Activated T-cell treated with anti-CD3 and anti-CD28 coated beads, Interleukin-2, amount 50 U/mL, for 24 hours (primary cell): ENCODE results near the gene TBCD.

Experiments
- DNase-seq: peaks from one replicate; pipeline ENCODE4 v3.0.0-alpha.2; 2020
- H3K27ac Mint-ChIP-seq: 2 replicates; pipeline ENCODE4 v1.8.0; 2020; ENCODE audit warnings: mild to moderate bottlenecking, mixed read lengths
- H3K27me3 Mint-ChIP-seq: 2 replicates; pipeline ENCODE4 v1.8.0; 2020; ENCODE audit warnings: mixed read lengths
- H3K36me3 Mint-ChIP-seq: 2 replicates; pipeline ENCODE4 v1.8.0; 2020; ENCODE audit warnings: low read depth, mixed read lengths
- H3K4me1 Mint-ChIP-seq: 2 replicates; pipeline ENCODE4 v1.8.0; 2020; ENCODE audit warnings: low read depth, mixed read lengths
- H3K4me3 Mint-ChIP-seq: 2 replicates; pipeline ENCODE4 v1.8.0; 2020; ENCODE audit warnings: mild to moderate bottlenecking, moderate library complexity, mixed read lengths
- H3K9me3 Mint-ChIP-seq: 2 replicates; pipeline ENCODE4 v1.8.0; 2020; ENCODE audit warnings: mixed read lengths

The TBCD gene

DNA sequence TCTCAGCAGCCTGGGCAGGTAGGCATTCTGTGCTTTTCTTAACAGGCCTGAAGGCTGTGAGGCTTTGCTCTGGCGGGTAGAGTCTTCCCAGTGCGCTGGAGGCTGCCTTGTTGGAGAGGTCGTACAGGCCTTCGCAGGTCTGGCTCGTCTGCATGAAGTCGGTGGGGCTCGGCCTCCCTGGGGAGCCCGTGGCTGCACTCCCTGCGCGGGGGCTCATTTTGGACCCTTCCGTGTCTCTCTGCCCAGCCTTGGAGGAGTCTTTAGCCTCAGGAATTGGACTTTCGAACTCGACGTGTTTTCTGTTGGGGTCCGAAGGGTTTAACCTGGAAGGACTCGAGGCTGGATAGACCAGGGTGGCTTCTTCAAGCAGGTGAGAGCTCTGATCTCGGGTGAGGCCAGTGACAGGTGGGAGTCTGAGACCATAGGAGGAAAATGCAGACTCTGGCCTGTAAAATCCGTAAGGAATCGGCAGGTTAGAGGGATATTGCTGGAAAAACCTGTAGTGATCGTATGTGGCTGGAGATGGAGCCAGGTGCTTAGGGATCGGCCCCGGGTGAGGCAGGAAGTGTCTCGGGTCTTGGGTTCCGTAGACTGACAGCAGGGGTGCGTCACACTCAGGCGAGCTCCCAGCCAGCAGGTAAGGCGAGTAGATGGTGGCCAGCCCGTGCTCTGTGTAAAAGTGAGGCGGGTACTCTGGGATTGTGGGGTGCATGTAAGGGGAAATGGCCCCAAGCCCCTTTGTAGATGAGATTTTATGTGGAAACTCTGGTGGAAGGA lies 79.4 kb downstream of the TBCD start:
- Mint-ChIP-seq H3K4me1 (no peaks in the 10 kb centered on the region), H3K27me3 (no peaks in the 10 kb centered on the region), H3K4me3 (no peak overlapping the region), H3K27ac (no peak overlapping the region), H3K36me3 (peaks cover 68% of the 10 kb centered on the region), H3K9me3 (peaks cover 10% of the 10 kb centered on the region)
- no peak for DNase-seq

DNA sequence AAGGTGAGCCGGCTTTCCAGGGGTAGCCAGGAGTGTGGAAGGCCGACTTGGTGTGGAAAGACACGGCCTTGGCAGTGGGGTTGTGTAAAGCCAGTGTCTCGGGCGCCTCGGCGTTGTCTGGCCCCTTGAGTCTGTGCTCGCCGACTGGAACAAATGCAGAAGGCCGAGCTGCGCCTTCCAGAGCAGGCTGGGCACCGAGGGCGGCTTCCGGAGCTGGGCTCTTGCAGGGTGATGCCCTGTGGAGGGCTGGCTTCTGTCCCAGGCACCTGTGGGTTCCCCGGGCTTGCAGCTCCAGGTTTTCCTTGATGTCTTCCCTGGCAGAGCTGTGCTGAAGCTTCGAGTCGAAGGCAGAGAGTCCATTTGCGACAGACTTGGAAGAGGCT lies 79.9 kb downstream of the TBCD start:
- no peak for DNase-seq
- Mint-ChIP-seq H3K27me3 (no peaks in the 10 kb centered on the region), H3K4me3 (no peak overlapping the region), H3K9me3 (peaks cover 10% of the 10 kb centered on the region), H3K27ac (no peak overlapping the region), H3K36me3 (peaks cover 70% of the 10 kb centered on the region), H3K4me1 (no peaks in the 10 kb centered on the region)

DNA sequence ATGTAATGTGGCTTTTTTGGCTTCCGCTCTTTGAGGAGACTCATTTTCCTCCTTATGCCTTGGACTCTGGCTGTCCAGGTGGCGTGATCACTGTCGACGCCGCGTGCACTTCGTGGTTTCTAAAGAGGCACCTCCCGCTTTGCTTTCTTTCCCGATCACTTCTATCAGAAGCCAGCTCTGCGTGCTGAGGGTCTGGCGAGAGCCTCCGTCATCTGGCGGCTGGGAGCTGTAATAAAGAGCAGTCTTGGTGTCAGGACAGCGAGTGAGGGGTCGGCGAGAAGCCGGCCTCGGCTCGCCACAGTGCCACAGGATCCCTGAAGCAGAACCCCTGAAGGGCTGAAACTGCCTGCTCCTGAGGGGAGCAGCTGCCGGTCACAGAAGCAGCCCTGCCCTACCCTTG lies 80.5 kb downstream of the TBCD start:
- H3K4me1 Mint-ChIP-seq, result no peaks in the 10 kb centered on the region
- DNase-seq, result no peak
- no peak overlapping the region for H3K27ac Mint-ChIP-seq
- no peaks in the 10 kb centered on the region for H3K27me3 Mint-ChIP-seq
- H3K9me3 Mint-ChIP-seq, result peaks cover 9% of the 10 kb centered on the region
- H3K36me3 Mint-ChIP-seq, result peaks cover 69% of the 10 kb centered on the region
- no peak overlapping the region for H3K4me3 Mint-ChIP-seq

DNA sequence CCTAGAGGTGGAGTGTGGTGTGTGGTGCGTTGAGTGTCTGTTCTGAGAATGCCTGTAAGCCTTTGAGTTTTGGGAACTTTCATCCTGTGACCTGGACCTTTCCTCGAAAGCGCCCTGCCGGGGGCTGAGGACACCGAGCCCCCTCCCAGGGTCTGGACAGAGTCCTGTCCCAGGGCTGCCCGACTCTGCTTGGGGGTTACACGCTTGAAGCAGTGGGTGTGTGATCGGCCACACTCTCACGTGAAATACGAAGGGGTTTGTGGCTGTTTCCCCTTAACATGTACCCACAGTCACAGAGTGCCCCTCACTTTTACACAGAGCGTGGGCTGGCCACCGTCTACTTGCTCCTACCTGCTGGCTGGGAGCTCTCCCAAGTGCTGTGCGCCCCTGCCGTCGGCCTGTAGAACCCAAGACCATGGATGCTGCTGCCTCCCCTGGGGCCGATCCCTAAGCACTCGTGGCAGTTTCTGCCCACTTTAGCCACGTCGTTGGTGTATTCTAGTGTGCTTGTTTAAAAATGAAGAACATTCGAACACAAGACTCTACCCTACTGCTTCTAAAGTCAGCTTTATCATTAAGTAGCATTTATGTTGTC lies 81.1 kb downstream of the TBCD start:
- H3K4me3 Mint-ChIP-seq, result no peak overlapping the region
- H3K4me1 Mint-ChIP-seq, result no peaks in the 10 kb centered on the region
- peaks cover 66% of the 10 kb centered on the region for H3K36me3 Mint-ChIP-seq

DNA sequence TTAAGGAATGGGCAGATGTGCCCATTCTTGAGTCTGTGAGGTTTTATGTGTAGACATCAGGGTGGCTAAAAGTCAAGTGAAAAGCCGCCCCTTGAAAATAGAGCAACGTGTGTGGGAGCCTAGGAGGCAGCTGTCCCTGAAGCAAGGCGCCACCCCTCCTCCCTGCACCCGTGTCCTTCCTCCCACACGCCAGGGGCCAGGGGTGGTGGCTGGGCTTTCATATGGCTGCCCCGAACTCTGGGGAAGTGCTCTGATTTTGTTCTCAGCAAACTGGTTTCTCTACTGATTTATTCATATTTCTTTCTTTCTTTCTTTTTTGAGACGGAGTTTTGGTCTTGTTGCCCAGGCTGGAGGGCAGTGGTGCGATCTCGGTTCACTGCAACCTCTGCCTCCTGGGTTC lies 83.3 kb downstream of the TBCD start:
- peaks cover 48% of the 10 kb centered on the region for H3K36me3 Mint-ChIP-seq
- no peaks in the 10 kb centered on the region for H3K9me3 Mint-ChIP-seq
- no peak for DNase-seq
- H3K4me1 Mint-ChIP-seq, result no peaks in the 10 kb centered on the region
- H3K4me3 Mint-ChIP-seq, result no peak overlapping the region
- H3K27ac Mint-ChIP-seq, result no peak overlapping the region
- no peaks in the 10 kb centered on the region for H3K27me3 Mint-ChIP-seq

More for the DNA sequence above, 81.1 kb downstream of the TBCD start:
- DNase-seq, result no peak
- Mint-ChIP-seq H3K27ac (no peak overlapping the region), H3K27me3 (no peaks in the 10 kb centered on the region), H3K9me3 (peaks cover 4% of the 10 kb centered on the region)

DNA sequence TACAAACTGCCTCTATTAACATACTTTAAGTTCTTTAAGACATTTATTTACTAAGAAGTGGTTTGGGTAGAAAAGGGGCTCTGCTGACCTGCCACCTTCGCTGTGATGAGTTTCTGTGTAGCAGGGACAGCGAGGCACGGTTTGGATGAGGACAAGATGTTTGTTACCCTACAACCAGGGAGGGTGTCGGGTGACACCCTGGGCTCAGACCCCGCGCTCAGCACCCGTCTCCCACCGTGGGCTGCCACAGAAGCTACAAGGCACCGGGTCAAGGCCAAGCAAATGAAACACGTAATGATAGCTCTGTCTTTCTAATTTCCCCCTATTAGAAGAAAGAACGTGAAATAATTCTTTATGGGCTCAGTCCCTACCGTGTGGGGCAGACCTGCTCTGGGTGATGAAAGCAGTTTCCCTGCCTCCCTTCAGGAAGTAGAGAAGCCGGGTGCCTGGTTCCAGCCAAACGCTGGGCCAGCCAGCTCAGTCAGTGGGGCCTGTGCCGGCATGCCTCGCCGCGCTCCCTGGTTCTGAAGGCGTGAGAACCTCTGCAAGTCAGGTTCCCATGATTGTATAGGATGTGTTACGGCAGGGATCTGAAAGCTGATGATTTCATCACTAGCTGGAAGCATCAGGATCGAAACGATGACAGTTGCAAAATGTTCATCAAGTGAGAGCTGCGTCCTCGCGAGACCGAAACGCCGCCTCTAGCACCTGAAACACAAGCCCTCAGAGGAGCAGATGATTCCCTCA lies 84.1 kb downstream of the TBCD start:
- H3K9me3 Mint-ChIP-seq, result no peaks in the 10 kb centered on the region
- no peak overlapping the region for H3K4me3 Mint-ChIP-seq
- no peaks in the 10 kb centered on the region for H3K4me1 Mint-ChIP-seq
- no peak overlapping the region for H3K27ac Mint-ChIP-seq
- peaks cover 46% of the 10 kb centered on the region for H3K36me3 Mint-ChIP-seq
- no peak for DNase-seq
- no peaks in the 10 kb centered on the region for H3K27me3 Mint-ChIP-seq

DNA sequence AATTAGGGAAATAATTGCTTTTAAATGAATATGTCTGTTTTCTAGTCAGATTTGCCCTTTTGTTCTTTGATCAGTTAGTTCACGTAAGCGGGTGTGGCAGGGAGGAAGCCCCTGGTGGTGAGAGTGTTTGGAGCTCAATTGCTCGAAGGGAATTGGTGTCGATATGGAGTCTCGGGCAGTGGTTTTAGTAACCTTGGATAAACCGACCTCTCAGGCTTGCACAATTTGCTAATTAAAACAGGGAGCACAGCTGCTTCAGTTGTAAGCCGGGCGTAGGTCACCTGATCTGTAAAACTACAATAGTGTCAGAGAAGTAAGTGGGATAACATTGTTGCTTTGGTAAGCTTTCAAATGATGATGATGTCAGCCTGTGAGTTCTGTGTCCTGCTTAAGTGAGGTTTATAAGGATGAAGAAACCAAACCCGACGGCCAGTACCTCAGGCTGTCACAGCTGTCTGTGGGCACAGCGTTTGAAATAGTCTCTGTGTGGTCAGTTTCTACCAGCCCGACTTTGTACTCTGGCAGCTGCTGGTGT lies 85.0 kb downstream of the TBCD start:
- H3K4me1 Mint-ChIP-seq, result no peaks in the 10 kb centered on the region
- no peaks in the 10 kb centered on the region for H3K9me3 Mint-ChIP-seq
- no peaks in the 10 kb centered on the region for H3K27me3 Mint-ChIP-seq
- DNase-seq, result no peak
- no peak overlapping the region for H3K4me3 Mint-ChIP-seq
- peaks cover 40% of the 10 kb centered on the region for H3K36me3 Mint-ChIP-seq
- peak overlapping the region; percentile 18 for H3K27ac Mint-ChIP-seq

DNA sequence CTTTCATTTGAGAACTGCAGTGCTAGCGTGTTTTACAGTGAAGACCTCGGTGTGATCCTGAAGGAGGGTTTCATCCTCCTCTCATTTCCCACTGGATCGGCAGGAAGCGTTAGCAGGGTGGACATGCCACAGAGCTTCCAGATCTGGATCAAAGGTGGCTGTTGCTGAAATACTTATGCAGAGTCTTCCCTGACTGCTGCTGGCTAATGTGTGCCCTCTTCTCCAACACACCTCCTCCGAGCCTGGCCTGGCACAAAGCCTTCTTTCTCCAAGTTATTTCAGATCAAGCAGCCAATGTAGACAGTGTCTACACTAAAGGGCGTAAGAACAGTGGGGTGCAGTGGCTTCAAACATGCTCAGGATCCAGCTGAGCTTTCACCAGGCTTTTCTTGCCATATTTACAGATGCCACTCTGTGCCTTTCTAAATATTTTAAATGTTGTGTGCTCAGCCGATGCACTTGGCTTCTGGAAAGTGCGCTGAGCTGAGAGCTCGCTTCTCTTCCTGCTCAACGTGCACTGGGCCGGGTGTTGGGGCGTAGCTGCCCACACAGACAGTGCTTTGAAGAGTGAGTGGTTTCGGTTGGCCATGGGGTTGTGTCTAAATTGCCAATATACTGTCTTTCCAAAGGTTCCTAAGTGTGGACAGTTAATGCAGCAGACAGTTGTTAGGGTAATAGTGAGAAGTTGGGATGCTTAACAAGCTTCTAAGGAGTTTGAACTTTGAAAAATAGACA lies 85.9 kb downstream of the TBCD start:
- peak overlapping the region; percentile 18 for H3K27ac Mint-ChIP-seq
- H3K9me3 Mint-ChIP-seq, result no peaks in the 10 kb centered on the region

DNA sequence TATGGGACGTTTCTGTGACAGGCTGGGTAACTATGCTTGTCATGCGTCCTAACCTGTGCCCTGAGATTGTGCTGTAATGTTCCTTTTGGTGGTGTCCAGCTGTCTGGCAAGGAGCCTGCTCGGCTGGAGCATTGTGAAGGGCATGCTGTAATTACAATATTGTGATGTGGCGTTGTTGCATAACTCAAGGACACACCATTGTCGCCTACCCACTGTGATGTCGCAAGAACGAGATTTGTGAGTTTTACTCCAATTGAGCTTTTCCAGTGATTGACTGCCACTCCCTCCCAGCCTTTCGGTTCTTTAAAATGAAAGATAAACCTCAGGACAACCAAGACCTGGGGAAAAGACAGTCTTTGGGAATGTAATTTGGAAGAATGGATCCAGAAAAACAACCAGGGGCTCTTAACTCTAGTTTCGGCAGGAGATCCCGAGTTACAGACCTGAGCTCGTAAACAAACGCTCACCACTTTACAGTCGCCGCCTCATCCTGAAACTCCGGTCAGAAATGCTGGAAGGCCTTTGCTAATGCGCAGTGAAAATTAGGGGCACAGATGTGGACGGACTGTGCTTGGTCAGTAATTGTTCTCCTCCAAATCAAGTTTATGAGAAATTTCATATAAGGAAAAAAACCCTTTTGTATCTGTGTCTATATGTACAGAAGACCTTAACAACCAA lies 86.7 kb downstream of the TBCD start:
- Mint-ChIP-seq H3K27ac (no peak overlapping the region), H3K9me3 (no peaks in the 10 kb centered on the region), H3K36me3 (peaks cover 24% of the 10 kb centered on the region)

More for the DNA sequence above, 85.9 kb downstream of the TBCD start:
- peaks cover 32% of the 10 kb centered on the region for H3K36me3 Mint-ChIP-seq
- no peak overlapping the region for H3K4me3 Mint-ChIP-seq
- DNase-seq, result no peak
- H3K4me1 Mint-ChIP-seq, result no peaks in the 10 kb centered on the region
- no peaks in the 10 kb centered on the region for H3K27me3 Mint-ChIP-seq

DNA sequence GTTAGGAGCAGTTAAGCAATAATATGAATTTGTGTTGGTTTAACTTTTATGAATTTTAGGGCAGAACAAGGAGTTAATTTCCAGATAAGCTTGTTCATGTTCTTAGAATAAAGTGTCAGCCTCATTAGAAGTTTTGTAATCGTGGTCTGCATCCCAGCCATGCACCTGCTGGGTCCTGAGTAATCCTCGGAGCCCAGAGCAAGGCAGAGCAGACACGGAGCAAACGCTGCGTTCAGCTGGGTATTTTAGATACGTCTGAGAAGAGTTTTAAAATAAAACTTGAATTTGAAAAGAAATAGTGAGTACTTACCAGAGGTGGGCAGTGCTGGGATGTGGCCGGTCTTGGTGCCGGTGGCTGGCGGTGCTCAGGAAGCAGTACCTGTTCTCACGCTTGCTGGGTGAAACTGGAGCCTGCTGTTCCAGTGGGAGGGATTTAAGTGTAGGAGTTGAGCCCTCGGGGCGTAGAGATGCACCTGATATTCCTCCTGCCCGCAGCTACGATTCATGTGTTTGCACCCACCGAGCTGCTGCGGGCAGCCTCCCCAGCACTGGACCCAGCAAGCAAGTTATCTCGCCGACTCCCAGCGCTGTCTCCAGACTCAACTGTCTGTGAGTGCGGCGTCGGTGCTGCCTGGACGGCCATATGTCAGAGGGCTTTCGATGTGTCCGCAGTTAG lies 87.9 kb downstream of the TBCD start, which contains the start of gene ZNF750:
TSS of gene ZNF750 (minus strand) at position 406 of the 676 bp plus-strand sequence. CDS start 7,568 bp downstream, outside the sequence.
- Mint-ChIP-seq H3K27ac (no peak within 1 kb of the TSS), H3K9me3 (no peaks in the 10 kb centered on the region), H3K36me3 (peaks cover 17% of the 10 kb centered on the region), H3K27me3 (no peaks in the 10 kb centered on the region), H3K4me1 (peaks cover 8% of the 10 kb centered on the region), H3K4me3 (no peak within 1 kb of the TSS)
- DNase-seq, result no peak

More for the DNA sequence above, 86.7 kb downstream of the TBCD start:
- Mint-ChIP-seq H3K4me3 (no peak overlapping the region), H3K4me1 (peaks cover under 1% of the 10 kb centered on the region), H3K27me3 (no peaks in the 10 kb centered on the region)
- DNase-seq, result no peak

DNA sequence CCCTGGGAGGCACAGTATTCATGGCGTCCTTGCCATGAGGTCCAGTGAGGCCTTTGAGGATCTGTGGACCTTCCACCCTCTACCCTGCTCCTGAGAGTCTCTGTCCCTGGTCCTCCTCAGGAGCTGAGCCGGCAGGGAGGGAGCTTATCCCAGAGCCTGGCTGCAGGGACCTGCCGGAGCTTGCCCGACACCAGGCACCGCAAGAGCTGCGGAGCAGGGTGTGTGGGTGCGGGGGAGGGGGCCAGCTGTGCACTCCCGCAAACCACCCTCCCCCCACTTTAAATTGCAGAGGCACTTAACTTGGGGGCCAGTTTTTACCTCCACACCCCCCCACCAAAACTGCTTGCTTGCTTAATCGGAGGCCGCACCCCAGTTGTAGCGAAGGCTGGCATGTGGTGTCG lies 88.6 kb downstream of the TBCD start:
- Mint-ChIP-seq H3K27ac (no peak overlapping the region), H3K9me3 (no peaks in the 10 kb centered on the region), H3K4me1 (peaks cover 8% of the 10 kb centered on the region), H3K4me3 (no peak overlapping the region), H3K36me3 (peaks cover 17% of the 10 kb centered on the region), H3K27me3 (no peaks in the 10 kb centered on the region)
- DNase-seq, result no peak

DNA sequence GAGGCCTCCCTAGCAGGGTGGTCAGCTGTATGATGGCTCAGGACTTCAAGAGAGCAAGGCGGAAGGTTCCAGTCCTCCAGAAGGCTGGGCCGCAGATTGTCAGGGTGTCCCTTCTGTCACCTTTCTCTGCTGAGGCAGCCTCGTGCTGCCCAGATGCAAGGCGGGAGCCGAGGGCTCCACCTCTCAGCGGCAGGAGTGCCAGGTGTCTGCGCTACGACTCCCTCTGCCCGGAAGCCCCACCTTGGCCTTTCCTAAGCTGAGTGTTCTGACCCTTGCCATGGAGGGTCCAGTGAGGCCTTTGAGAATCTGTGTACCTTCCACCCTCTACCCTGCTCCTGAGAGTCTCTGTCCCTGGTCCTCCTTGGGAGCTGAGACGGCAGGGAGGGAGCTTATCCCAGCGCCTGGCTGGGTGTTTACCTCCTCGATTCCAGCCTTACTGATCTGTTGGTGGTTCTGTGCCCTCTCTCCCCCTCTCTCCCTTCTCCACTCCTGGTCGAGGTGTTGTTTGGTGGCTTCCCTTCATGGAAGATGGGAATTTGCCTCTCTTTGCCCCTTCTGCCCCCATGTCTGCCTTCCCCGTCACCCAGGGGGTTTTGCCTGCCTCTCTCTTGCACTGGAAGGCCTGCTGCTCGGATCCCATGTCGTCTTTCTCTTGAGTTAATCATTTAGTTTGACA lies 90.2 kb downstream of the TBCD start:
- H3K27ac Mint-ChIP-seq, result peak overlapping the region; percentile 63
- no peak overlapping the region for H3K4me3 Mint-ChIP-seq
- DNase-seq, result no peak
- no peaks in the 10 kb centered on the region for H3K9me3 Mint-ChIP-seq
- H3K4me1 Mint-ChIP-seq, result peaks cover 8% of the 10 kb centered on the region
- peaks cover 9% of the 10 kb centered on the region for H3K36me3 Mint-ChIP-seq
- H3K27me3 Mint-ChIP-seq, result no peaks in the 10 kb centered on the region
